Prostate gland (tissue), 2 donors: ENCODE measurements around the gene C14orf132. TPM values are rescaled to one million over a fixed set of nuclear protein-coding genes. Genes with fewer than 3 reads are reported as not detected.

Source experiments
- DNase-seq: peaks from one replicate; pipeline ENCODE4 v3.0.0-alpha.2; 2019; ENCODE audit warnings: low spot score
- H3K27ac ChIP-seq, 2 donors: fragments of 200-600 bp; sonication (generic); 2 replicates each; pipeline ENCODE4 v1.5.1; 2017 to 2019
- H3K27me3 ChIP-seq: fragments of 200-600 bp; sonication (generic); replicated peaks from 2 replicates; pipeline ENCODE4 v1.5.1; 2019; ENCODE audit not compliant: insufficient read depth
- H3K36me3 ChIP-seq, 2 donors: fragments of 200-600 bp; sonication (generic); 1 replicate in 1 of 2; 2 replicates in 1 of 2; pipeline versions ENCODE4 v1.5.1 to v1.8.1; 2017 to 2019
- H3K4me1 ChIP-seq: fragments of 200-600 bp; sonication (generic); replicated peaks from 2 replicates; pipeline ENCODE4 v1.5.1; 2019
- H3K4me3 ChIP-seq, 2 donors: fragments of 200-600 bp; sonication (generic); 2 replicates each; pipeline ENCODE4 v1.5.1; 2017 to 2019
- H3K9me3 ChIP-seq: fragments of 200-600 bp; sonication (generic); 2 replicates; pipeline ENCODE4 v1.5.1; 2017
- POLR2A ChIP-seq: fragments of 450-650 bp; IDR thresholded peaks from one replicate; pipeline ENCODE4 v1.6.1; 2016; ENCODE audit warnings: antibody characterized with exemption, mild to moderate bottlenecking
- POLR2AphosphoS5 ChIP-seq: sonication (generic); formaldehyde crosslinking; IDR thresholded peaks from one replicate; pipeline ENCODE4 v1.6.1; 2017; ENCODE audit warnings: antibody characterized with exemption
- WGBS: methylation state at CpG from one replicate; pipeline ENCODE4 v1.1.5; 2018; 5-methylcytosine and 5-hydroxymethylcytosine counted together
- intact Hi-C: fragments of 100-400 bp; cut with DNase I; formaldehyde crosslinking; loops from one replicate; pipeline ENCODE4 v1.14.2; 2022
- total RNA-seq, 2 donors: library from RNA; depleted of rRNA; stranded (reverse); fragments of >200 nt; gene quantifications; one replicate each; pipeline ENCODE4 v1.1.0, GENCODE V29; 2016
- TF ChIP-seq, protein P1 (sequence below), 4 experiments: fragments of 200-600 bp in 2 of 4; fragments of 450-650 bp in 2 of 4; sonication (generic) in 2 of 4; IDR thresholded peaks; 1 replicate in 3 of 4; 2 replicates in 1 of 4; pipeline ENCODE4 v1.5.1; 2016 to 2019; ENCODE audit warnings: antibody characterized with exemption in 4 of 4, mild to moderate bottlenecking in 2 of 4, moderate library complexity in 2 of 4

Gene C14orf132
- total RNA-seq, 2 donors from 2014 or later: 6.6 to 7.8 TPM

DNA sequence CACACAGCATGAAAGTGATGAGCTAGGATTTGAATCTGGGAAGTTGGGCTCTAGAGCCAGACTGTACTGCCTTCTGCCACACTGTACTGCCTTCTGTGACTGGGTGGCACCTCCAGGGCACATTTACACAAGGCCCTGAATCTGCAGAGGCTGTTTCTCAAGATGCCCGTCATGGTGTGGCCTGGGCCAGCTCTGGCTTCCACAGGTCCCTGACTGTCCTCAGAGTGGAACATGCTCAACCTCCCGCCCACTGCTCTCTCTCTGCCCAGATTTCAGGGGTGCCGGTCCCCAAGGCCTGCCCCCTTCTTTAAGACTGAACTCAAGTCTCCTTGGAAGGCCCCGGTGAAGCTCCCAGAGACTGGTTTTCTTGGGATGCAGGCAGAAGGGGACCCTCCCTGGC is 50.2 kb downstream of the C14orf132 start:
- WGBS: 92% methylated on average over 4 of the region's 4 CpGs
- Histone ChIP-seq H3K4me1 (no peaks in the 10 kb centered on the region), H3K36me3 (no peaks in the 10 kb centered on the region), H3K27ac (no peak overlapping the region), H3K4me3 (no peak overlapping the region), H3K27me3 (no peaks in the 10 kb centered on the region), H3K9me3 (no peaks in the 10 kb centered on the region)
- DNase-seq: no peak
- intact Hi-C loops: no loop called here
- TF ChIP-seq, protein P1, sequence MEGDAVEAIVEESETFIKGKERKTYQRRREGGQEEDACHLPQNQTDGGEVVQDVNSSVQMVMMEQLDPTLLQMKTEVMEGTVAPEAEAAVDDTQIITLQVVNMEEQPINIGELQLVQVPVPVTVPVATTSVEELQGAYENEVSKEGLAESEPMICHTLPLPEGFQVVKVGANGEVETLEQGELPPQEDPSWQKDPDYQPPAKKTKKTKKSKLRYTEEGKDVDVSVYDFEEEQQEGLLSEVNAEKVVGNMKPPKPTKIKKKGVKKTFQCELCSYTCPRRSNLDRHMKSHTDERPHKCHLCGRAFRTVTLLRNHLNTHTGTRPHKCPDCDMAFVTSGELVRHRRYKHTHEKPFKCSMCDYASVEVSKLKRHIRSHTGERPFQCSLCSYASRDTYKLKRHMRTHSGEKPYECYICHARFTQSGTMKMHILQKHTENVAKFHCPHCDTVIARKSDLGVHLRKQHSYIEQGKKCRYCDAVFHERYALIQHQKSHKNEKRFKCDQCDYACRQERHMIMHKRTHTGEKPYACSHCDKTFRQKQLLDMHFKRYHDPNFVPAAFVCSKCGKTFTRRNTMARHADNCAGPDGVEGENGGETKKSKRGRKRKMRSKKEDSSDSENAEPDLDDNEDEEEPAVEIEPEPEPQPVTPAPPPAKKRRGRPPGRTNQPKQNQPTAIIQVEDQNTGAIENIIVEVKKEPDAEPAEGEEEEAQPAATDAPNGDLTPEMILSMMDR (IDR thresholded peaks at IDR 0.05): no peak
- TF ChIP-seq POLR2AphosphoS5: no peak
- TF ChIP-seq POLR2A: no peak

DNA sequence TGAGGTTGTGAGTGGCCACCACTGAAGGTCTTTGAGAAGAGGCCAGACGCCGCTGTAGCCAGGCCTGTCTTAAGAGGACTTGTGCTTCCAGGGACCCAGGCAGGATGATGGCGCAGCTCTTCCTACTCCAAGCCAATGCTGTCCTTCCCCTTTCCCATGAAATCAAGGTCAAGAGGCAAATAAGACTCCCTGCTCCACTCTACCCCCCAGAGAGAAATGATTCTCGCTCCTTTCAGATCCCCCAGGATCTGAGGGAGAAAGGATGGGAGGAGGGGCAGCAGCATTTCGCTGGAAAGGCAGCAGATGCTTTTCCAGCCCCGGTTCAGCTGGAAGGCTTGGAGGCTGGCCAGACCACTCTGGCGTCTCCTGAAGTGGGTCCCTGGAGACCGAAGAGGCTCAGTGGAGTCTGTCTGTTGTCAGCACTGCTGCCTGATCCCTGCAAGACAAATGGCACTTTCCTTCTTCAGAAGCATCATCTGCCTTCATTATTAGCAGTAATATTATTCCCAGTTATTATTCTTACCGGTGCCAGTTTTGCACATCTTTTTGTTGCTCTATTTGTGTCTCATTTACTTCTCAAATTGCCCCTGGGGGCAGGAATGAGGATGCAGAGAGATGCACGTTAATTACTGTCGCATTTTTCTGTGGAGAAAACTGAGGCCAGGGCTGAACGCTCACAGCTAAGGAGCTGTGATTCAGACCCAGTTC is 51.4 kb downstream of the C14orf132 start:
- H3K27ac ChIP-seq: no peak overlapping the region
- TF ChIP-seq, protein P1 (IDR thresholded peaks at IDR 0.05): no peak
- TF ChIP-seq POLR2AphosphoS5 (no peak), POLR2A (no peak)
- no peak for DNase-seq
- H3K4me1 ChIP-seq: no peaks in the 10 kb centered on the region
- no peak overlapping the region for H3K4me3 ChIP-seq
- no peaks in the 10 kb centered on the region for H3K36me3 ChIP-seq
- intact Hi-C loops: no loop called here
- H3K27me3 ChIP-seq: no peaks in the 10 kb centered on the region
- H3K9me3 ChIP-seq: no peaks in the 10 kb centered on the region
- WGBS: 40% methylated on average over 12 of the region's 12 CpGs

DNA sequence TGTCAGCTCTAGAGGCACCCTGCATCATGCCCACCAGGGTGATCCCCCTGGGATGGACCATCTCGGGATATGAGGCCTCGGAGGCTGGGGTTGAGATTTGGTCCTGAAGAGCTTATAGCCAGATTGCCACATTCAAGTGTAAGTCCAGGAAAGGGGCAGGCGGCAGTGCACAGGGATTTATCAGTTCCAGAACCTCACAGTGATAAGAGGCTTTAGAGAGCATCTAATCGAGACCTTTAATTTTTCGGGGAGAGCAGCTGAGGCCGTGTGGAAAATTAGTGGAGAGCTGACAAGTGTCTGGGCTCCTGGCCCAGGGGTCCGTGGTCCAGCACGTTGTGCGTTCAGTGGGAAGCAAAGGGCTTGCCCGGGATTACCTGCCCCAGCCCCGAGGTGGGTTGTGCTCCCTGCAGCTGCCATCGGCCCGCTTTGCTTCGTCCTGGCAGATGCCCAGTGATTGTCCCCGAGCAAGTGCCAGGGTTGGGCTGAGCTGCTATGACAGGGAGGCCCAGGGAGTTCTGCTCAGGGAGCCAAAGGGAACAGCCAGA is 52.1 kb downstream of the C14orf132 start:
- no peak for TF ChIP-seq POLR2AphosphoS5
- TF ChIP-seq, protein P1 (IDR thresholded peaks at IDR 0.05): no peak
- TF ChIP-seq POLR2A: no peak
- no peaks in the 10 kb centered on the region for H3K36me3 ChIP-seq
- no peaks in the 10 kb centered on the region for H3K27me3 ChIP-seq
- no peak for DNase-seq
- intact Hi-C loops: no loop called here
- no peaks in the 10 kb centered on the region for H3K9me3 ChIP-seq
- no peak overlapping the region for H3K27ac ChIP-seq
- H3K4me3 ChIP-seq: no peak overlapping the region
- WGBS: 48% methylated on average over 15 of the region's 15 CpGs
- H3K4me1 ChIP-seq: no peaks in the 10 kb centered on the region

DNA sequence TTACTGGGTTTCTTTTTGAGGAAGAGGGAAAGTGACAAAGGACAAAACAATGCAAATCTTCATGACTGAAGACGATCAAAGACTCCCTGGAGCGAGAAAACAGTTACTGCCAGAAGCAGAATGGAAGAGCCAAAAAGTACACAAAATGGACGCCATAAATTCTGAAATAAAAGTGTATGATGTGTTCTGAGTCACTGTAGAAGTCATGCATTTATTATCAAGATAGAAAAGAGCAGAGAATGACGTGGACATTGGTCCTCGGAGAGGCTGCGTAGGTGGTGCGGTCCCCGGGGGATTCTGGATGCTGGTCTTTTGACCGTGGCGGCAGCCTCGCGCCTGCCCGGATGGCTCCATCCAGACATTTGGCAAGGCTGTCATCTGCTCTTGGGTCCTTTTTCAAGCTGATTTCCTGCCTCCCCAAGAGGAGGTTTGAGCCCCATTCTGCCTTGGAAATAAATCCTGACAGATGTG is 52.8 kb downstream of the C14orf132 start:
- H3K27me3 ChIP-seq: no peaks in the 10 kb centered on the region
- no peaks in the 10 kb centered on the region for H3K4me1 ChIP-seq
- H3K27ac ChIP-seq: no peak overlapping the region
- TF ChIP-seq, protein P1 (IDR thresholded peaks at IDR 0.05): no peak
- TF ChIP-seq POLR2A (no peak), POLR2AphosphoS5 (no peak)
- H3K9me3 ChIP-seq: no peaks in the 10 kb centered on the region
- no peaks in the 10 kb centered on the region for H3K36me3 ChIP-seq
- intact Hi-C loops: no loop called here
- 84% methylated on average over 13 of the region's 13 CpGs for WGBS
- no peak for DNase-seq
- no peak overlapping the region for H3K4me3 ChIP-seq

DNA sequence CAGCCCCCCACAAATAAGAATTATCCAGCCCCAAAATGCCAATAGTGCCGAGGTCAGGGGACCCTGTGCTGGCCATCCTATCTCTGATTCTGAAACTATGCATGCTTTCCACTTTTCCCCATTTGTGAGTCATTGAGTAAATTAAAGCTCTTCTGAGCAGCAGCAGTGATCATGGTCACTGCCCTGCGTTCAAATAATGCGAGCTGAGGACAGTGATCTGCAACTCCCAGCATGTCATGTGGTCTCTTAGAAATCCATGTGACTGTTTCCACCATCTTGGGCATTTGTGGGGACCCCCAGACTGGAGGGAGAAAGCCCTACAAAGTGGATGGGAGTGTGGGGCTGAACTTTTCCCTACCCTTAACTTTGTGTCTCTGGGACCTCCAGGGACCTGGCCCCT is 53.8 kb downstream of the C14orf132 start:
- no peak for DNase-seq
- Histone ChIP-seq H3K36me3 (no peaks in the 10 kb centered on the region), H3K27me3 (no peaks in the 10 kb centered on the region), H3K4me1 (no peaks in the 10 kb centered on the region), H3K27ac (no peak overlapping the region), H3K9me3 (no peaks in the 10 kb centered on the region), H3K4me3 (no peak overlapping the region)
- intact Hi-C loops: no loop called here
- TF ChIP-seq POLR2A (no peak), POLR2AphosphoS5 (no peak)
- TF ChIP-seq, protein P1 (IDR thresholded peaks at IDR 0.05): no peak
- WGBS: 85% methylated on average over 3 of the region's 3 CpGs
